A204.1 (cell line): ENCODE data around the gene MDM2.

Source experiments
- FAIRE-seq: peaks from 2 replicates; lab custom pipeline; 2012; peaks lifted over from hg19 to GRCh38; lab: Jason Lieb, UNC

Gene MDM2

GRCh38 chr12:68878846-68879245, 70.9 kb downstream of the MDM2 start:
- FAIRE-seq: no peak

GRCh38 chr12:68880660-68881325, 72.8 kb downstream of the MDM2 start:
- no peak for FAIRE-seq

- no peak for FAIRE-seq
Observed at GRCh38 chr12:68882251-68882964, 74.4 kb downstream of the MDM2 start.

GRCh38 chr12:68883151-68883550, 75.2 kb downstream of the MDM2 start:
- FAIRE-seq: no peak

GRCh38 chr12:68884251-68884650, 76.3 kb downstream of the MDM2 start:
- FAIRE-seq: no peak

- FAIRE-seq: no peak
Observed at GRCh38 chr12:68885381-68885780, 77.4 kb downstream of the MDM2 start.

- FAIRE-seq: no peak
Observed at GRCh38 chr12:68886636-68887572, 78.9 kb downstream of the MDM2 start.

GRCh38 chr12:68887641-68888040, 79.7 kb downstream of the MDM2 start:
- FAIRE-seq: no peak

GRCh38 chr12:68888243-68888642, 80.3 kb downstream of the MDM2 start:
- no peak for FAIRE-seq

- FAIRE-seq: no peak
Observed at GRCh38 chr12:68890701-68891113, 82.7 kb downstream of the MDM2 start.

- FAIRE-seq: no peak
Observed at GRCh38 chr12:68891141-68891540, 83.2 kb downstream of the MDM2 start.

- no peak for FAIRE-seq
Observed at GRCh38 chr12:68893201-68893600, 85.2 kb downstream of the MDM2 start.

- no peak for FAIRE-seq
Observed at GRCh38 chr12:68893741-68894140, 85.8 kb downstream of the MDM2 start.

GRCh38 chr12:68894276-68894855, 86.4 kb downstream of the MDM2 start:
- no peak for FAIRE-seq

GRCh38 chr12:68896881-68897540, 89.0 kb downstream of the MDM2 start:
- FAIRE-seq: no peak

- no peak for FAIRE-seq
Observed at GRCh38 chr12:68899251-68899771, 91.3 kb downstream of the MDM2 start.

- no peak for FAIRE-seq
Observed at GRCh38 chr12:68900241-68900640, 92.3 kb downstream of the MDM2 start.
